GM18508 (cell line): ENCODE data around the gene PHF21A.
"Not testable (repeated sequence)": the region's sequence is repeated elsewhere in the genome, so short reads cannot be mapped to it uniquely, and the experiment has no call there.

Experiments
- ATAC-seq: cut with Tn5 transposase; IDR thresholded peaks from one replicate; pipeline ENCODE4 v1.9.1; 2021; ENCODE audit warnings: moderate number of reproducible peaks; ENCODE audit not compliant: insufficient read depth, unreplicated experiment

Gene PHF21A

DNA sequence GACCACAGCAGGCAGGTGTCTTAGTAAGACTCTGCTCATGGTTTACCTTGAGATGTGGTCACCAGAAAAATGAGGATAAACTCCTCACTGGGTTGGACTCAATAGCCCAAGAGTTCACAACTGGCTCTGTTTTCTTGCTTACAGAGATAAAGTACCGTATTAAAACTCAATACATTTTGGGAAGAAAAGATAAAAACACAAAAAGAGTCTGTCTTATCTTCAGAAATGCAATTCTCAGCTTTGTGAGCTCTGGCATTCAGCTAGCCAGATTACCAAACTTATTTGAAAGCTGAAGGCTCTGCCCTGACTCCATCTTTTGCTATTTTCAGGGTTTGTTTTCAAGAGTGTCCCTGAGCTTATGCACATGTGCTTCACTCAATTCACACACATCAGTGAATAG lies 75.4 kb downstream of the PHF21A start:
- ATAC-seq, result no peak

GRCh38 chr11:46044601-46045000 lies 76.7 kb downstream of the PHF21A start:
- ATAC-seq, result no peak

DNA sequence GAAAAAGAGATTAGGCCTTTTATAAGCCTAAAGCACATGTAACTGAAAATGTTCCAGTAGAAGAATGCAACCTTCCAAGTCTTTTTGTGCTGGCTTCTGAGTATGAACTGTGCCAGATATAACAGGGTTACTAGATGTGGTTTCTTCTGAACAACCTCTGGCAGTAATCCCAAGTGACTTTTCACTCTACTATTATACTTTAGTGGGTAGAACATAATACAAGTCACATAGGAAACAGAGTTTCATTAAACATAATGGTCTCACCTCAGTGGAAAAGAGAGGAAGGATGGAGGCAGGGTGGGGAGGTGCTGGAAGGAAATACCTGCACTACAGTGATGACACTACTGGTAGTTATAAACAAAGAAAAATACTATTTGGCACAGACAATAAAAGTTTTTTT lies 81.3 kb downstream of the PHF21A start:
- ATAC-seq, result no peak

DNA sequence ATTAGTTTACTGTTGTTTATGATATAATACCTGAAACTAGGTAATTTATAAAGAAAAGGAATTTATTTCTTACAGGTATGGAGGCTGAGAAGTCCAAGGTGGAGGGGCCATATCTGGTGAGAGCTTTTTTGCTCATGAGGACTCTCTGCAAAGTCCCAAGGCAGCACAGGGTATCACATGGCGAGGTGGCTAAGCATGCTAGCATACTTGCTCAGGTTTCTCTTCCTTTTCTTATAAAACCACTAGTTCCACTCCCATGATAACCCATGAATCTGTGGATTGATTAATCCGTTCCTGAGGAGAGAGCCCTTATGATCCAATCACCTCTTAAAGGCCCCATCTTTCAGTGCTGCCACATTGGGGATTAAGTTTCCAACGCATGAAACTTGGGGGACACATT lies 82.7 kb downstream of the PHF21A start:
- ATAC-seq, result no peak

DNA sequence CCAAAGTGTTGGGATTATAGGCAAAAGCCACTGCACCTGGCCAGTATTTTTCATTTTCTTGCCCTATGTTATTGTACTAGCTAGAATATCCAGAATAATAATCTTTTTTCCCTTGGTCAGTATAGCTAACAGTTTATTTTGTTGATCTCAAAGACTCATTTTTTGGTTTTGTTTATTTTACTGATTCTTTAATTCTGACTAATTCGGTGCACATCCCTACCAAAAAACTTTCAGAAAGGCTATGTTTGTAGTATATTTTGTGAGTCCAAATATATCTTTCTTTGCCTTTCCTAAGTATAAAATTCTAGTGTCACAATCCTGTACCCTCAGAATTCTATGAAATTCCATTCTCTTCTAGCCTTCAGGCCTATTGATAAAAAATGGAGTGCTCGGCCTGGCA lies 84.3 kb downstream of the PHF21A start:
- no peak for ATAC-seq

DNA sequence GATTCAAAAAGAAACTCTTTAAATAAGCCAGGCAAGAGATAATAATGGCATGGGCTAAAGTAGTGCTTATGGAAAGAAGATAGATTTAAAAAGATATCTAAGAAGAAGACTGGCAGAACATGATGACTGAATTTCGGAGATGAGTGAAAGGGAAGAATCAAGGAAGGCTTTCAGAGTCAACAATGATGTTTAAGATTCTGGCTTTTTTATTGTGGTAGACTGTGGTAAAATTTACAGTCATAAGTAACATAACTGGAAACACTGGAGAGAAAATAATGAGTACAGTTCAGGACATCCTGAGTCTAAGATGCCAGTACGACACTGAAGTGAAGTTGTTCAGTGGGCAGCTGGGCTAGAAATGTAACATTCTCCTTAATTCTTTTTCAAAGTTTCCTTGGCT lies 85.2 kb downstream of the PHF21A start:
- ATAC-seq, result no peak

DNA sequence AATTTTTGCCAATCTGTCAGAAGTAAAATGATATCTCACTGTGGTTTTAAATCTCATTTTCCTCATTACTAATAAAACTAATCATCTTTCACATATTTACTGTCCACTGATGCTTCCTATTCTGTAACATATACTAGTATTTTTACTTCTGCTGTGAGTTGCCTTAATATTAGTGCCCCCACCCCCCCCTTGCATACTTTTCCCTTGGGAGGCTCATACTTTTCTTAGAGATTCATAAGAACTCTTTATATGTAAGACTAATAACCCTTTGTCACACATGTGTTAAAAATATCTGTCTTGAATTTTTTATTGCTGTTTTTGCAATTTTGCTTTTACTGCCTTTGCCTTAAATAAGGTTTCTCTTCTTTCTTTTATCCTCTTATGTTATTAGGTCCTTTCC lies 87.2 kb downstream of the PHF21A start:
- no peak for ATAC-seq

DNA sequence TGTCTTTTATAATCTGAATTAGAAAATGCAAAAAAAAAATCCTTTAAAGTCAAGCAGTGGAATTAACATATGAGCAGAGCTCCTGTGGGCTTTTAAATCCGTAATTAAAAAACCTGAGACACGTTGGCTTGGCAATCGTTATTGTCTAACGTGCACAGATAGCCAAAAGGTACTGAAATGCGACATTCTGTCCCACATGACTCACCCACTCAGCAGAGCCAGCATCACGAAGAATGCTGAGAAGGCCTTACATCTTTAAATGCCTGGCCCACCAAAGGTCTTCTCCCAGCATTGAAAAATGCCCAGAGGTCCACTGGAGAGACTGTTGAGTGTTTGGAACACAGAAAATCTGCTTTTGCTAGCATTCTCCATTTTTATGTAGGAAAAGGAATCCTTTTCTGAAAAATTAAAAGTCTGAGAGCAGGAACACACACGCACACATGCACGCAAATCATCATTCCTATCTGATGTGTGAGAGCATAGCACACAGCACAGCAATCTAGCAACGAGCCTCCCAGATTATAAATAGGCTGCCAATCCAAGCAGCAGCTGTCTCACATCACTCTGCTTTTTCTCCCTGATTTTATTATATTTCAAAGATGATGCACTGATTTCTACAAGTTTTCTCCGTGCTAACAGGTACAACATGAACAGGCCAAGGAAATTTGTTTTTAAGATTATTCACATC lies 94.5 kb downstream of the PHF21A start:
- ATAC-seq, result no peak

DNA sequence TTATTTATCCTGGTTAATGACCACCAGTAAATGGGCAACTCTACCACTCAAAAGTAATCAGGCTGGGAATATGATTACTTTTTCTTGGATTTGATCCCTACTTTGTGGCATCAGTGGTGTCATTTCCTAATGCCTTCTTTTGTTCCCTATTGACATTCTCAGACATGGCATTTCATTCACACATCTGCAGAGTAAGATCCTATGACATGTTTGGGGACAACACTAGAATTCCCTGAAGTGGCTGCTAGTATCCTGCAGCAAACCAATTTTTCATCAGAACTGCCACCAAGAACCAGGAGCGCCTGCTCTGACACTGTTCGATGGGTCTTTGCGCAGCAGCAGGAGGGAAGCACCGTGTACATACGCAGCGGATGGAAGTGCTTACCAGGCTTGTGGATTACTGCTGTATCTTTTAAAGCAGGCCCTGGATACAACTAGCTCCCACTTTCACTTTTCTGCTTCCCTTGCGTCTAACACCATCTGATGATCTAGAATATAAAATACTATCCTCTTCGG lies 101.1 kb downstream of the PHF21A start:
- ATAC-seq, result no peak

DNA sequence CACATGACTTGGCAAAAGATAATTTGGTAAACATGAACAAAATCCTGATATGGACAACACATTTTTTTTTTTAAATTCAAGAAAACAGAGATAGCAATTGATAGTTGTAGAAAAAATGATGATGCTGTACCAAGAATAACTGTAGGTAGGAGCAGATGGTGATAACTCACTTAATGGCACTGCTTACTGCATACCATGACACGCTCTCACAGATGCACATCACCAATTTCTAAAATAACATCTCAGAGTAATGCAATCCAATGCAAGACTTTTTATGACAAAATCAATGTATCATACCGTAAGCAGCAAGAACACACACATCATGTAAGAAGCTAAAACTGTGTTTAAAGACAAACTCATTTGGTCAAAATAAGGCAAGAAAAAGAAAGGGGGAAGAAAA lies 102.6 kb downstream of the PHF21A start:
- ATAC-seq, result no peak

DNA sequence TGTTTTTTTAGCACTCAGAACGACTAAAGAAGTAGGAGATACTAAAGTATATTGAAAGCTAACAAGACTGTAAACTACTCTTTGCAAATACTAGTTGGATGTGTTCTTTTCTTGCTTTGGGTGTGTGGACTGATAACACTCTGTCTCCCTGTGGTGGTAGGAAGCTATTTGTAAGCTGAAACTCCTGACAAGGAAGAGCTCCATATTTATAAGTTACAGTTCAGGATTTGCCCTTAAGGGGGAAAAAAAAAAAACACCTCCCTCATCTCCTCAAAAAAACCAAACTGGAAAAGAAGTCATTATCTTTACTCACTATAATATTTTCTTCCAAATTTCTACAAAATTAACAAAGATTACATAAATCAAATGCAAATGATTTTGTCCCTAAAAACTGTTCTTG lies 103.9 kb downstream of the PHF21A start:
- no peak for ATAC-seq

- no peak for ATAC-seq
These were observed 105.3 kb downstream of the PHF21A start for GRCh38 chr11:46015941-46016340.

- ATAC-seq, result not testable (repeated sequence)
These were observed 107.1 kb downstream of the PHF21A start for GRCh38 chr11:46014168-46014567.

- no peak for ATAC-seq
These were observed 109.1 kb downstream of the PHF21A start for GRCh38 chr11:46012185-46012584.

DNA sequence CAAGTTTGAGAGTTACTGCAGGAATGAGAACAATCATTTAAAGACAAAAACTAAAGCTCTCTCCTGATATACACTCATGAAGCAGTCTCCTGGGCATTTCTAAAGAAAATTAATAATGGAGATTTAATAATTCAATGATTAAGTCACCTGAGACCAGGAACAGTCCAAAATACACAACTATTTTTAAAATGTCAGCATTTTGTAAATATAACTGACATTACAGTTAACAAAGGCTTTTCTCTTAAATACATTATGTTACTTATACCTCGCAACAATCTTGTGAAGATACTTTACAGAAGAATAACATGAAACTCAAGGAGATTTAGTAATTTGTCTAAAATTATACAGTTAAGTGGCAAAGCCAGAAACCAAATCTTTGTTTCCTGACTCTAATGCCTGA lies 111.2 kb downstream of the PHF21A start:
- no peak for ATAC-seq

DNA sequence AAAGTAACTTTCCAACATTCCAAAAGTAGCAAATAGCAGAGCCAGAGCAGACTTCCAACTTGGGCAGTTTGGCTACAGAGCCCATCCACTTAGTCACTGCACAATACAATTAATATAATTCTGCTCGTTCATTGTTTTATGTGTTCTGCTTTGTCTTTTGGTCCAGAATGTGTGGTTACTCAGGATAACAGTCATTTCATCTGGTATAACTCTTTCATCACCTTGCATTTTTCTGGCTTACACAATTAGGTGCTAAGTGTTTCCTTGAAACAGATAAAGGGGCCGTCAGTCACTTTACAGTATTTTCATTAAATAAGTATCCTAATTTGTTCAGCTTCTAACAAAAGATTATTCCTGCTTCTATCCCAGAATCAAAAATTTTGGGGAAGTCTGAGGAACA lies 111.6 kb downstream of the PHF21A start:
- ATAC-seq, result no peak

GRCh38 chr11:46006418-46007070 lies 114.7 kb downstream of the PHF21A start:
- no peak for ATAC-seq

GRCh38 chr11:46003572-46003971 lies 117.7 kb downstream of the PHF21A start:
- no peak for ATAC-seq

- no peak for ATAC-seq
These were observed 119.1 kb downstream of the PHF21A start for GRCh38 chr11:46002189-46002588.

DNA sequence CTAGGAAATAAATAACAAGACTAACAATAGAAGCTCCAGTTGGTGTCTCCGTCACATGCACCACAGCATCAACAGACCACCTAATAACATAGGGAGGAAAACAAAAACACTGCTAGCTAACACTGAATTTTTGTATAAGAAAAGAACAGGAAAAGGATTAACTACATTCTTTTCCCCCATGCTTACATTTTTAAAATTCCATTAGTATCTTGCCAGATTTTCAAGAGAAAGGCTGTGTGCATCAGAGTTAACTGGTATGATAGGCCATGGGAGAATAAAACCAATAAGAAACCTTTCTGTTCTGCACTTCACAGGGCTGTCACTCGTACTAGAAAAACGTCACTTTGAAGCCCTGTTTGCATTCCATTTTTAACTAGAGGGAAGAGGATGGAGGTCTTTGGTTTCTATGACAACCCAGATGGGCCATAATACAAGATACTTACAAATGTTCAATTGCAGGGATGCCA lies 119.8 kb downstream of the PHF21A start:
- no peak for ATAC-seq

DNA sequence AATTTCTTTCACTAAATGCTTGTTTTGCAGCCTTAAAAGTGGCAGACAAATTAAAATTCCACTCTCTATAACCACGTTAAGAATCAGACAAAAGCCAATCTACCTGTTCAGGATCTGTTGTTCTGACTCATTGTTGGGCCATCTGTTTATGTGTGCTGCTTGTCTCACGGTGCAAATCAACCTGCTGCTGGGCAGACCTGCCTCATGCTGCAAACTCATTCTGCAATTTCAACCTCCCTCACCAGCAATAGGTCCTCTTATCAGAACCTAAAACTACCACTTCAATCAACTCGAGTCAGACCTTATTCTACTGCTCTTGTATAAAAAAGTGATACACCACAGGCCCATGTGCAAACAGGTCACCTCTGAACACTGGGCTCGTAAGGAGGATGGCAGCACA lies 123.7 kb downstream of the PHF21A start:
- no peak for ATAC-seq

- no peak for ATAC-seq
These were observed 125.9 kb downstream of the PHF21A start for GRCh38 chr11:45995342-45995734.
